GM18502 (cell line): ENCODE measurements around the gene PARD3B.
A peak's percentile ranks its signal among the peaks of the same experiment; 100 is the strongest.

Source experiments
- ATAC-seq: cut with Tn5 transposase; IDR thresholded peaks from one replicate; pipeline ENCODE4 v1.9.1; 2021; ENCODE audit warnings: mild to moderate bottlenecking; ENCODE audit not compliant: unreplicated experiment, poor library complexity

Gene PARD3B

GRCh38 chr2:205276116-205276777 is 731.0 kb downstream of the PARD3B start:
- ATAC-seq = no peak

DNA sequence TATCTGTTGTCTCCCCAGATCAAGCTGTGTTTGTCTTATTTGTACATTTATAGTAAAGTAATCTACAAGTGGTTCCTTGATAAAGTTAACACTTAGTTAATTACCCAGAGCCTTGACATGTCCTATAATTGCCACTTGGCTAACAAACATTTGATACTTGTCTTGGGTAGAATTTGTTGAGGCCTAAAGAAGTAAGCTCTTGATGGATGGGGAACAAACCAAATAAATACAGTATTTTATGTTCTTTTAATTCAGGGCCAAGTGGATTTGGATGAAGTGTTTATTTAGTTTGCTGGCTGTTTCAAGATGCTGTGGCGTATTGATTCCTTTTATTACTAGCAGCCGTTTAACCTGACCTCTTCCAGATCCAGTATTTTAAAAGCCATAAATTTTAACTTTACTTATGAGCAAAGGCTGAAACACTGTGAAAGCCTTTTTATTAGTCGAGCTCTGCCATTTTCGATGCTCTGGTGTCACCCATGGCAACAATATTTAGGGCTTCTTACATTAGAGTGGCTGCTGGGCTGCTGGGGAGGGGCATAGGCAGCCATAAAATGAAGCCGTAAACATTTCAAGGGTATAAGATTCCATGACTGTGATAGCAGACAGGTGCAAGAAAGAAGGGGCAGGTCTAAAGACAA is 735.4 kb downstream of the PARD3B start:
- no peak for ATAC-seq

DNA sequence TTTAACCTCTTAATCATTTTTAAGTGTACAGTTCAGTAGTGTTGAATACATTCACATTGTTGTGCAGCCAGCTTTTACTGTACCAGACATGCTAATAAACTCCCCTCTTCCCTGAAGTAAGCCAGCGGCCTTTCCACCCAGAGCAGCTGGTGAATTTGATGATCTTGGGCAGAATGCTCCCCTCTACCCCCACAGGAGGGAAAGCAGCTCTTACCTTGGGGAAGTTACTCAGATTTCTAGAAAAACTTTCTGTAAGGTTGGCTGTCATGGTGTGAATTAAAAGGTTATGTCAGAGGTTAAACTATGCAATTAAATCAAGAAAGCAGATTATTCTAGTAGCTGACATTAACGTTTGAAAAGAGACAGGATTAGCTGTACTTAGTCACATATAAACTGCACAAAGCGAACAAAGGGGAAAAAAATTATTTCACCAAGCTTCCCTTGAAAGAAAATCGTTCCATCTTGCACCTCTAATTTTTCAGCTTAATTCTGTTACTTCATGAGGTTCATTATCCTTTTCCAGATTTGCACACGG is 738.5 kb downstream of the PARD3B start:
- no peak for ATAC-seq

GRCh38 chr2:205284334-205284733 is 739.1 kb downstream of the PARD3B start:
- no peak for ATAC-seq

DNA sequence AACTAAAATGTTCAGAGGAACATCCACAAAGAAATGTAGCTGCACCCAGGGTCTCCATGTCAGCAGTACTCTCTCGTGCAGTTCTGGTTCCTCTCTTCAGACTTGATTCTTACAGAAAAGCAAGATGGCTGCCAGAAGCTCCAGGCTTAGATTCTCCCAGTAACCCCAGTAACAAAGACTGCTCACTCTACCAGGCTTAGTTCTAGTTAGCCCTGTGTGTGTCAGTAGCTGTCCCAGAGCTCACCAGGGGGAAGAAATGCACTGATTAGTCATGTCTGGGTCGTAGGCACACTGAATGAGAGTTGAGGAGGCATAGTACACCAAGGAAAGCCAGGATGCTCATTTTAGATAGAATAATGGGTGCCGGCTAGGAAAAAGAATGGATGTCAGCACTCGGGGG is 742.0 kb downstream of the PARD3B start:
- ATAC-seq = no peak

- no peak for ATAC-seq
Observed at GRCh38 chr2:205288686-205289085, 743.4 kb downstream of the PARD3B start.

- no peak for ATAC-seq
Observed at GRCh38 chr2:205290299-205290698, 745.0 kb downstream of the PARD3B start.

DNA sequence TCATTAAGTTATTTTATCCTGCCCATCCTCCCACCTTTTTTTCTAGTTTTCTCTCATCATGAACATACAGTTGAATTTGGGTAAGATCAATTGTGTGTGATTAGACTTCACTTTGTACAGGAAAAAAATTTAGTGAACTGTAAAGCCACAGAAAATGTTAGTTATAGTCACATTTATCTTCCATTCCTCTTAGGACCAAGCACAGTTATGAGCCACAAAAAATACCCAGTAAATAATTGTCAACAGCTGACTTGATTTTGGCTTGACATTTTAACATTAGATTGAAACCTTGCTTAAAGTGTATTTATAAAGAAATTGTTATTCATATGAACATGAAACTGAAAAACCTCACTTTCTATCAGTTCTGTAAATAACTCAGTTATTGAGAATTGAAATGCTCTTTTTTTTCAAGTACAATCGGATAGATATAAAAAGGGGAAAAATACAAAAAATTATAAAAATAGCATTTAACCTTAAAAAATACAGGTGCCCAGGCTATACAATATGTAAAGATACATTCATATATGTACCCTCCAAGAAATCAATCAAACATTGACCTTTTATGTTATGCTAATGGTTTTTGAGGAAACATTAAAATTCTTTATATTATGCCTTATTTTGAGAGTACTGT is 747.5 kb downstream of the PARD3B start:
- ATAC-seq = no peak

- ATAC-seq = no peak
Observed at GRCh38 chr2:205293559-205293958, 748.3 kb downstream of the PARD3B start.

GRCh38 chr2:205296959-205297358 is 751.7 kb downstream of the PARD3B start:
- no peak for ATAC-seq

DNA sequence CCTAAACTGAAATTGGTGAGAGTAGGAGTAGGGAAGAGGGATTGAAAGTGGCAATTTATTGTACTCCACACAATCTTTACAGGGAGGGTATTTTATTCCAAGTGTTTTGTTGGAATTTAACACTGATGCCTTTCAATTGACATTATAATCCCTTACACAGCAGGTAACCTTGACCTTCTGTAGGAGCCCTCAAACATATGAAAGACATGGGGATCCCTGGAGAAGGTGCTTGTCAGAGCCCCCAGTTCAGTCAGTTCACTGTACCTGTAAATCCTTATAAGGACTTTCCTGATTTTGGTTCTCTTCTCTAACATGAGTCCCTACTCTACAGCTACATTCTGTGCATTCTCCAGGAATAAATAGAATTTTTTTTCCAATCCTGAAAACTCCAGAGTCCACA is 752.1 kb downstream of the PARD3B start:
- no peak for ATAC-seq

GRCh38 chr2:205297846-205298245 is 752.6 kb downstream of the PARD3B start:
- no peak for ATAC-seq

- ATAC-seq = no peak
Observed at GRCh38 chr2:205311201-205311600, 765.9 kb downstream of the PARD3B start.

DNA sequence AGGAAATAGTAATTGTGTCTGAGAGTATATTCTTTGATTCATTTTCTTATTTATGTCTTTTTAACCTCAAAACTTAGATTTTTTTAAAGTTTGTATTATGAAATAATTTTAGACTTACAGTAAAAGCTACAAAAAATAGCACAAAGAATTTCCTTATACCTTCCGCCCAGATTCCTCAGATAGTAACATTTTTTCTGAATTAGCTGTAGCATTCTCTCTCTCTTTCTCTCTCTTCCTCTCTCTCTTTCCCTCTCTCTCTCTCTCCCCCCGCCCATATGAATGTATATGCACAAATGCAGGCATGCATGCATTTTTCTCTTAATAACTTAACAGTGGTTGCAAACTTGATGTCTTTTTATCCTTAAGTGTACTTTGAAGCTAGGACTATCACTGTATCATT is 776.0 kb downstream of the PARD3B start:
- no peak for ATAC-seq

- ATAC-seq = peak; percentile 57
Observed at GRCh38 chr2:205323929-205324328, 778.7 kb downstream of the PARD3B start.

DNA sequence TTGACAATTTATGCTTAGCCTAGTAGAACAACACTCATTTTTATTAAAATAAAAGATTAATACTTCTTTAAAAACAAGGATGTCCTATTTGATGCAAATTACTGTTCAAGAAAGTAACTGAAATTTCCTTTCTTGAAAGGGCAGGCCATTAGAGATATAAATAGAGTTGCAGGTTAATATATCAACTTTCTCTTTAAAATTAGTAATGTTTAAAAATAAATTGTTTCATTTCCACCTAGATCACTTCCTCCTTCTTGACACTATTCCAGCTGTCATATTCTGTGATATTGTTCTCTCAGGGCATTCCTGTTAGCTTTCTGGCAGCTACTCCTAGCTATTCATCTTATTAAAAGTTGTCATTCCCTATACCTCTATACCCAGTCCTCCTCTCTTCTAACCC is 779.1 kb downstream of the PARD3B start:
- ATAC-seq = peak; percentile 60

DNA sequence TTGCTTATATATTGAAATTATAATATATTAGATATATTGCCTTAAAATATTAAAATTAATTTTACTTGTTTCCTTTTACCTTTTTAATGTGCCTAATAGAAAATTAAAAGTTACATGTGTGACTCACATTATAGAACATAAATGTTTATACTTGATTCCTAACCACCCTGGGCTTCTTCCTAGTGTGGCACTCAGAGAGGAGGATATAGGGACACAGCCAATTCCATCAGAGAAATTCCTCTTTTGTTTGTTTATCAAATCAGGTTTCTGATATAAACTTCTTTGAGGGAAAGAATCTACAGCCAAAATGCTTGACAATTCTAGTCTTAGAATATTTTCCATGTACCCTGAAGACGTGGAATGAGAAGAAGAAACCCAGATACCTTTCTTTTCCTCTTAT is 788.1 kb downstream of the PARD3B start:
- no peak for ATAC-seq

DNA sequence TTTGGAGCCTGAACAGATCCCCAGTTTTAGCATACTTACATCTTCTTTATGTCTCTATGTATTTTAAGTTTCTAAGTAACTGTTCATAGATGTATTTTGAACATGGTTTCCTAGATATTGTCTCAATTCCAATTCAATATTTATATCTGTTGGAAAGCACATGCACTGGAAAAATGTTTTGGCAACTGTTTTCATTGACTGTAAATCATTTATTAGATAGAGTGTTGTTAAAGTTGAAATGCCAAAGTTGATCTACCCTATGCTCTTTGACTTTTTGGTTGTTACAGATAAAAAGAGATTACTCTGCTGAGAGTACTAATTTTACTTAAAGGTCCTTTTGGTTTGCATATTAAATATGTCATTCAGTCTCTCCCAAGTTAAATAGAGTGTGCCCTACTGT is 792.0 kb downstream of the PARD3B start:
- ATAC-seq = no peak

GRCh38 chr2:205338156-205338555 is 792.9 kb downstream of the PARD3B start:
- no peak for ATAC-seq

DNA sequence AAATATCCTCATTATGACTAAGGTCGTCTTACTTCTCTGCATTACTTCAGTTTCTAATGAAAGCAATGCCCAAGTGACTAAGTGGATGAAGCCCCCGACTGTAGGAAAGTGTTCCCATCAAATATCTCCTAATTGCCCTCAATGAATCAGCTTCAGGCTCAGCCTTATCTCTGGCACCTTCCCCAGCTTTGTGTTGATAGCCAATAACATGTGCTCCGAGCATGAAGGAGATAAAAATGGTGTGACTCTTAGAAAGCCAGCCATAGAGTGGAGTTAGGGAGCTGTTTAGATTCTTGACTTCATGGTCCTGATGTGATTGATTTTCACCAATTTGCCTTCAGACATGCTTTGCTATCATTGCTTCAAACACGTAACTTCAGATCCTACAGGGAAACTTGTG is 797.8 kb downstream of the PARD3B start:
- no peak for ATAC-seq

- no peak for ATAC-seq
Observed at GRCh38 chr2:205346649-205347048, 801.4 kb downstream of the PARD3B start.

GRCh38 chr2:205347899-205348298 is 802.6 kb downstream of the PARD3B start:
- ATAC-seq = no peak
